Measurements from ENCODE around the gene DAW1.

Gene DAW1

GRCh38 chr2:227848146-227848545, 23.3 kb upstream of the DAW1 start:
- H3K4me2 ChIP-seq = no peak overlapping the region
- no peaks in the 10 kb centered on the region for H3K4me1 ChIP-seq (ENCODE audit: low read depth, poor library complexity, severe bottlenecking)
- no peaks in the 10 kb centered on the region for H3K36me3 ChIP-seq (ENCODE audit: insufficient read depth)
- no peaks in the 10 kb centered on the region for H4K20me1 ChIP-seq (ENCODE audit: insufficient read depth)
- no peak overlapping the region for H2AFZ ChIP-seq (ENCODE audit: low read depth)
- no peak overlapping the region for H3K4me3 ChIP-seq (IDR thresholded peaks at IDR 0.05; ENCODE audit: insufficient read depth, low read depth, low read length)
- no peaks in the 10 kb centered on the region for H3K79me2 ChIP-seq (ENCODE audit: insufficient read depth, low read depth)
- TF ChIP-seq CTCF (conservative IDR thresholded peaks at IDR 0.05; ENCODE audit: low read depth, low read length) = no peak
- no peak overlapping the region for H3K9ac ChIP-seq
- no peak overlapping the region for H3K27ac ChIP-seq
- H3K27me3 ChIP-seq (ENCODE audit: insufficient read depth, low read depth) = no peaks in the 10 kb centered on the region

- Histone ChIP-seq H3K9ac (no peak overlapping the region), H3K36me3 (ENCODE audit: insufficient read depth) (no peaks in the 10 kb centered on the region), H3K79me2 (ENCODE audit: insufficient read depth, low read depth) (no peaks in the 10 kb centered on the region), H3K4me3 (IDR thresholded peaks at IDR 0.05; ENCODE audit: insufficient read depth, low read depth, low read length) (no peak overlapping the region), H2AFZ (ENCODE audit: low read depth) (no peak overlapping the region), H3K27ac (no peak overlapping the region), H3K4me2 (no peak overlapping the region), H4K20me1 (ENCODE audit: insufficient read depth) (no peaks in the 10 kb centered on the region), H3K4me1 (ENCODE audit: low read depth, poor library complexity, severe bottlenecking) (no peaks in the 10 kb centered on the region), H3K27me3 (ENCODE audit: insufficient read depth, low read depth) (no peaks in the 10 kb centered on the region)
- TF ChIP-seq CTCF (conservative IDR thresholded peaks at IDR 0.05; ENCODE audit: low read depth, low read length) = no peak
Measured at GRCh38 chr2:227848586-227848985, 22.8 kb upstream of the DAW1 start.

- no peak overlapping the region for H3K4me3 ChIP-seq (IDR thresholded peaks at IDR 0.05; ENCODE audit: insufficient read depth, low read depth, low read length)
- no peak overlapping the region for H3K4me2 ChIP-seq
- no peaks in the 10 kb centered on the region for H3K79me2 ChIP-seq (ENCODE audit: insufficient read depth, low read depth)
- H2AFZ ChIP-seq (ENCODE audit: low read depth) = no peak overlapping the region
- H3K36me3 ChIP-seq (ENCODE audit: insufficient read depth) = no peaks in the 10 kb centered on the region
- no peaks in the 10 kb centered on the region for H3K4me1 ChIP-seq (ENCODE audit: low read depth, poor library complexity, severe bottlenecking)
- no peaks in the 10 kb centered on the region for H3K27me3 ChIP-seq (ENCODE audit: insufficient read depth, low read depth)
- H3K9ac ChIP-seq = no peak overlapping the region
- no peak for TF ChIP-seq CTCF (conservative IDR thresholded peaks at IDR 0.05; ENCODE audit: low read depth, low read length)
- H4K20me1 ChIP-seq (ENCODE audit: insufficient read depth) = no peaks in the 10 kb centered on the region
- H3K27ac ChIP-seq = no peak overlapping the region
Measured at GRCh38 chr2:227849906-227850305, 21.5 kb upstream of the DAW1 start.

- Histone ChIP-seq H3K9ac (no peak overlapping the region), H3K4me3 (IDR thresholded peaks at IDR 0.05; ENCODE audit: insufficient read depth, low read depth, low read length) (no peak overlapping the region), H4K20me1 (ENCODE audit: insufficient read depth) (no peaks in the 10 kb centered on the region), H3K27me3 (ENCODE audit: insufficient read depth, low read depth) (no peaks in the 10 kb centered on the region), H3K27ac (no peak overlapping the region), H3K79me2 (ENCODE audit: insufficient read depth, low read depth) (no peaks in the 10 kb centered on the region), H3K4me1 (ENCODE audit: low read depth, poor library complexity, severe bottlenecking) (no peaks in the 10 kb centered on the region), H3K4me2 (no peak overlapping the region), H2AFZ (ENCODE audit: low read depth) (no peak overlapping the region), H3K36me3 (ENCODE audit: insufficient read depth) (no peaks in the 10 kb centered on the region)
- TF ChIP-seq CTCF (conservative IDR thresholded peaks at IDR 0.05; ENCODE audit: low read depth, low read length) = no peak
Measured at GRCh38 chr2:227853204-227853629, 18.2 kb upstream of the DAW1 start.

Data from KMS-11 (cell line).